Right lobe of liver (tissue), 6 donors: ENCODE measurements around the gene KDELR3. TPM values are rescaled to one million over a fixed set of nuclear protein-coding genes. Genes with fewer than 3 reads are reported as not detected.
"Not testable (repeated sequence)": the region's sequence is repeated elsewhere in the genome, so short reads cannot be mapped to it uniquely, and the experiment has no call there.

Experiments used
- ATAC-seq, 4 donors: fragments of 200-7000 bp; cut with Tn5 transposase; one replicate each; pipeline ENCODE4 v1.9.1; 2020; ENCODE audit warnings: mild to moderate bottlenecking in 4 of 4, moderate library complexity in 4 of 4
- DNase-seq, 3 donors: peaks; one replicate each; pipeline ENCODE4 v3.0.0-alpha.2; 2020
- H3K27ac ChIP-seq, 3 donors: fragments of 200-600 bp; one replicate each; pipeline ENCODE4 v1.8.0; 2022
- H3K27me3 ChIP-seq, 2 donors: fragments of 200-600 bp; one replicate each; pipeline ENCODE4 v1.8.0; 2022
- H3K36me3 ChIP-seq, 4 donors: fragments of 200-600 bp; sonication (generic) in 1 of 4; one replicate each; pipeline versions ENCODE4 v1.5.1 to v1.8.0; 2017 to 2022; ENCODE audit warnings: control low read depth in 1 of 4
- H3K4me1 ChIP-seq, 4 donors: fragments of 200-600 bp; sonication (generic) in 1 of 4; one replicate each; pipeline versions ENCODE4 v1.5.1 to v1.8.0; 2017 to 2022; ENCODE audit warnings: control low read depth in 1 of 4
- H3K4me3 ChIP-seq, 3 donors: fragments of 200-600 bp; one replicate each; pipeline ENCODE4 v1.8.0; 2022
- H3K9me3 ChIP-seq, 4 donors: fragments of 200-600 bp; sonication (generic) in 1 of 4; one replicate each; pipeline versions ENCODE4 v1.5.1 to v1.8.0; 2017 to 2022; ENCODE audit warnings: control low read depth in 1 of 4
- POLR2A ChIP-seq: fragments of 450-650 bp; IDR thresholded peaks from one replicate; pipeline ENCODE4 v1.6.1; 2017; ENCODE audit warnings: antibody characterized with exemption, mild to moderate bottlenecking
- WGBS: methylation state at CpG from one replicate; pipeline ENCODE4 v1.1.6; 2018; ENCODE audit warnings: low coverage, low lambda C conversion rate; ENCODE audit not compliant: insufficient coverage; ENCODE audit errors: missing lambda C conversion rate; 5-methylcytosine and 5-hydroxymethylcytosine counted together
- intact Hi-C, 2 donors: fragments of 100-400 bp; cut with DNase I; formaldehyde crosslinking; loops; one replicate each; pipeline versions ENCODE4 v1.11.2 to v1.14.1; 2022
- total RNA-seq, 6 experiments: library from RNA; depleted of rRNA in 2 of 6; stranded (reverse); fragments of >200 nt in 2 of 6; fragmentation: NEBNext Ultra II Directional in 3 of 6; extraction: Animal tissue kit (Norgen Biotek cat#: 25700) in 3 of 6; gene quantifications; one replicate each; pipeline versions ENCODE4 v1.1.0 to v1.2.4, GENCODE V29; 2016 to 2023
- TF ChIP-seq, protein P1 (sequence below), 4 donors: fragments of 200-600 bp in 3 of 4; fragments of 450-650 bp in 1 of 4; IDR thresholded peaks; one replicate each; pipeline versions ENCODE4 v1.5.1 to v1.8.0; 2016 to 2022; ENCODE audit warnings: antibody characterized with exemption in 4 of 4, mild to moderate bottlenecking in 2 of 4
- donor health status: DM: no; HTN: yes; CAD: no.
- donor health status: DM: no; HTN: no; CAD: no.
- donor health status: DM: no; HTN: no; CAD: no.
- donor health status: DM: no; HTN: yes; CAD: no.
- donor health status: DM: no; HTN: yes; CAD: no.

Gene KDELR3
- total RNA-seq, 6 experiments from 2014 or later, result 2.4 to 53.8 (median 12.8) TPM

- no peak for ATAC-seq
- no peak for DNase-seq
- intact Hi-C loops, result no loop called here
- H3K4me1 ChIP-seq, result peaks cover 0 to 4% (median 0%) of the 10 kb centered on the region in 4 donors
- 95% methylated on average over 4 of the region's 6 CpGs for WGBS
- H3K9me3 ChIP-seq, result no peaks in the 10 kb centered on the region
- TF ChIP-seq POLR2A, result no peak
- TF ChIP-seq, protein P1, sequence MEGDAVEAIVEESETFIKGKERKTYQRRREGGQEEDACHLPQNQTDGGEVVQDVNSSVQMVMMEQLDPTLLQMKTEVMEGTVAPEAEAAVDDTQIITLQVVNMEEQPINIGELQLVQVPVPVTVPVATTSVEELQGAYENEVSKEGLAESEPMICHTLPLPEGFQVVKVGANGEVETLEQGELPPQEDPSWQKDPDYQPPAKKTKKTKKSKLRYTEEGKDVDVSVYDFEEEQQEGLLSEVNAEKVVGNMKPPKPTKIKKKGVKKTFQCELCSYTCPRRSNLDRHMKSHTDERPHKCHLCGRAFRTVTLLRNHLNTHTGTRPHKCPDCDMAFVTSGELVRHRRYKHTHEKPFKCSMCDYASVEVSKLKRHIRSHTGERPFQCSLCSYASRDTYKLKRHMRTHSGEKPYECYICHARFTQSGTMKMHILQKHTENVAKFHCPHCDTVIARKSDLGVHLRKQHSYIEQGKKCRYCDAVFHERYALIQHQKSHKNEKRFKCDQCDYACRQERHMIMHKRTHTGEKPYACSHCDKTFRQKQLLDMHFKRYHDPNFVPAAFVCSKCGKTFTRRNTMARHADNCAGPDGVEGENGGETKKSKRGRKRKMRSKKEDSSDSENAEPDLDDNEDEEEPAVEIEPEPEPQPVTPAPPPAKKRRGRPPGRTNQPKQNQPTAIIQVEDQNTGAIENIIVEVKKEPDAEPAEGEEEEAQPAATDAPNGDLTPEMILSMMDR (IDR thresholded peaks at IDR 0.05), result no peak
- H3K27me3 ChIP-seq, result no peaks in the 10 kb centered on the region
- H3K4me3 ChIP-seq, result no peak overlapping the region
- H3K36me3 ChIP-seq, result no peaks in the 10 kb centered on the region
- H3K27ac ChIP-seq, result no peak overlapping the region
Measured at GRCh38 chr22:38469306-38469781, 1.4 kb downstream of the KDELR3 start.

- H3K9me3 ChIP-seq, H3K27ac ChIP-seq, ATAC-seq, intact Hi-C loops, H3K4me1 ChIP-seq, H3K27me3 ChIP-seq, H3K4me3 ChIP-seq, DNase-seq, H3K36me3 ChIP-seq: not testable (repeated sequence)
- WGBS, result 93% methylated on average over 3 of the region's 10 CpGs
Measured at GRCh38 chr22:38470179-38470578, 2.3 kb downstream of the KDELR3 start.

GRCh38 chr22:38471237-38471636 is 3.3 kb downstream of the KDELR3 start:
- no peak for ATAC-seq
- H3K27ac ChIP-seq, result no peak overlapping the region
- no peaks in the 10 kb centered on the region for H3K36me3 ChIP-seq
- peaks cover 0 to 4% (median 0%) of the 10 kb centered on the region in 4 donors for H3K4me1 ChIP-seq
- no peak for TF ChIP-seq POLR2A
- TF ChIP-seq, protein P1 (IDR thresholded peaks at IDR 0.05), result no peak
- no peaks in the 10 kb centered on the region for H3K27me3 ChIP-seq
- DNase-seq, result no peak
- 82% methylated on average over 5 of the region's 11 CpGs for WGBS
- no peak overlapping the region for H3K4me3 ChIP-seq
- no peaks in the 10 kb centered on the region for H3K9me3 ChIP-seq
- intact Hi-C loops, result no loop called here

GRCh38 chr22:38474003-38474607 is 6.2 kb downstream of the KDELR3 start:
- 77% methylated on average over 5 of the region's 10 CpGs for WGBS
- Histone ChIP-seq H3K36me3 (no peaks in the 10 kb centered on the region), H3K4me3 (no peak overlapping the region), H3K9me3 (no peaks in the 10 kb centered on the region), H3K27ac (no peak overlapping the region), H3K4me1 (no peaks in the 10 kb centered on the region), H3K27me3 (no peaks in the 10 kb centered on the region)
- intact Hi-C loops, result no loop called here
- no peak for TF ChIP-seq POLR2A
- TF ChIP-seq, protein P1 (IDR thresholded peaks at IDR 0.05), result no peak
- ATAC-seq (no peak), DNase-seq (no peak)

- no peaks in the 10 kb centered on the region for H3K9me3 ChIP-seq
- WGBS, result 83% methylated on average over 1 of the region's 1 CpG
- DNase-seq, result no peak
- no peak for ATAC-seq
- no peak overlapping the region for H3K27ac ChIP-seq
- peaks cover 0 to 18% (median 5%) of the 10 kb centered on the region in 4 donors for H3K36me3 ChIP-seq
- no peak overlapping the region for H3K4me3 ChIP-seq
- intact Hi-C loops, result no loop called here
- TF ChIP-seq, protein P1 (IDR thresholded peaks at IDR 0.05), result no peak
- TF ChIP-seq POLR2A, result no peak
- no peaks in the 10 kb centered on the region for H3K27me3 ChIP-seq
- no peaks in the 10 kb centered on the region for H3K4me1 ChIP-seq
Measured at GRCh38 chr22:38477585-38477984, 9.7 kb downstream of the KDELR3 start.
